ENCODE measurements around the gene FKBP1B.
"Not testable (repeated sequence)": the region's sequence is repeated elsewhere in the genome, so short reads cannot be mapped to it uniquely, and the experiment has no call there.

FKBP1B gene

DNA sequence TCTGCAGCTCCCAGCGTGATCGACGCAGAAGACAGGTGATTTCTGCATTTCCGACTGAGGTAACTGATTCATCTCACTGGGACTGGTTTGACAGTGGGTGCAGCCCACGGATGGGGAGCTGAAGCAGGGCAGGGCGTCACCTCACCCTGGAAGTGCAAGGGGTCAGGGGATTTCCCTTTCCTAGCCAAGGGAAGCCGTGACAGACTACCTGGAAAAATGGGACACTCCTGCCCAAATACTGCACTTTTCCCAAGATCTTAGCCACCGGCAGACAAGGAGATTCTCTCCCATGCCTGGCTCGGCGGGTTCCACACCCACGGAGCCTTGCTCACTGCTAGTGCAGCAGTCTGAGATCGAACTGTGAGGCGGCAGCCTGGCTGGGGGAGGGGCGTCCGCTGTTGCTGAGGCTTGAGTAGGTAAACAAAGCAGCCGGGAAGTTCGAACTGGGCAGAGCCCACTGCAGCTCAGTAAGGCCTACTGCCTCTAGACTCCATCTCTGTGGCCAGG lies 45.7 kb downstream of the FKBP1B start:
- in situ Hi-C loops (cut with HindIII; ENCODE audit: low sequenced_read_pairs), result not testable (repeated sequence)

GRCh38 chr2:24100732-24101131 lies 51.2 kb downstream of the FKBP1B start:
- in situ Hi-C loops (cut with HindIII; ENCODE audit: low sequenced_read_pairs), result not testable (repeated sequence)

- in situ Hi-C loops (cut with HindIII; ENCODE audit: low sequenced_read_pairs), result no loop called here
Measured at GRCh38 chr2:24101992-24102391, 52.5 kb downstream of the FKBP1B start.

- in situ Hi-C loops (cut with HindIII; ENCODE audit: low sequenced_read_pairs), result no loop called here
Measured at GRCh38 chr2:24102677-24103076, 53.1 kb downstream of the FKBP1B start.

GRCh38 chr2:24104110-24104650 lies 54.6 kb downstream of the FKBP1B start:
- in situ Hi-C loops (cut with HindIII; ENCODE audit: low sequenced_read_pairs), result no loop called here

- in situ Hi-C loops (cut with HindIII; ENCODE audit: low sequenced_read_pairs), result no loop called here
Measured at GRCh38 chr2:24104906-24105305, 55.4 kb downstream of the FKBP1B start.

- in situ Hi-C loops (cut with HindIII; ENCODE audit: low sequenced_read_pairs), result no loop called here
Measured at GRCh38 chr2:24105816-24106215, 56.3 kb downstream of the FKBP1B start.

DNA sequence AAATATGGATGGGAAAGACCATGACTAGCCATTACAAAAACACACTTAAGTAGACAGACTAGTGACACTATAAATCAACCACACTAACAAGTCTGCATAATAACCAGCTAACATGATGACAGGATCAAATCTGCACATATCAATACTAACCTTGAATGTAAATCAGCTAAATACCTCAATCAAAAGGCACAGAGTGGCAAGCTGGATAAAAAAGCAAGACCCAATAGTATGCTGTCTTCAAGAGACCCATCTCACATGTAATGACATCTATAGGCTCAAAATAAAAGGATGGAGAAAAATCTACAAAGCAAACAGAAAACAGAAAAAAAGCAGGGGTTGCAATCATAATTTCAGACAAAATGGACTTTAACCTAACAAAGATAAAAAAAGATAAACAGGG lies 57.2 kb downstream of the FKBP1B start:
- in situ Hi-C loops (cut with HindIII; ENCODE audit: low sequenced_read_pairs), result no loop called here

DNA sequence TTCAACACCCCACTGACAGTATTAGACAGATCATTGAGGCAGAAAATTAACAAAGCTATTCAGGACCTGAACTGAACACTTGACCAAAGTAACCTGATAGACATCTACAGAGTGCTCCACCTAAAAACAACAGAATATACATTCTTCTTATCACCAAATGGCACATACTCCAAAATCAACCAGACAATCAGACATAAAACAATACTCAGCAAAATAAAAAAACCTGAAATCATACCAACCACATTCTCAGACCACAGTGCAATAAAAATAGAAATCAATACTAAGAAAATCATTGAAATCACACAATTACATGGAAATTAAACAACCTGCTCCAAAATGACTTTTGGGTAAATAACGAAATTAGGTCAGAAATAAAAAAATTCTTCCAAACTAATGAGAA lies 57.8 kb downstream of the FKBP1B start:
- in situ Hi-C loops (cut with HindIII; ENCODE audit: low sequenced_read_pairs), result no loop called here

- in situ Hi-C loops (cut with HindIII; ENCODE audit: low sequenced_read_pairs), result not testable (repeated sequence)
Measured at GRCh38 chr2:24109431-24109830, 59.9 kb downstream of the FKBP1B start.

DNA sequence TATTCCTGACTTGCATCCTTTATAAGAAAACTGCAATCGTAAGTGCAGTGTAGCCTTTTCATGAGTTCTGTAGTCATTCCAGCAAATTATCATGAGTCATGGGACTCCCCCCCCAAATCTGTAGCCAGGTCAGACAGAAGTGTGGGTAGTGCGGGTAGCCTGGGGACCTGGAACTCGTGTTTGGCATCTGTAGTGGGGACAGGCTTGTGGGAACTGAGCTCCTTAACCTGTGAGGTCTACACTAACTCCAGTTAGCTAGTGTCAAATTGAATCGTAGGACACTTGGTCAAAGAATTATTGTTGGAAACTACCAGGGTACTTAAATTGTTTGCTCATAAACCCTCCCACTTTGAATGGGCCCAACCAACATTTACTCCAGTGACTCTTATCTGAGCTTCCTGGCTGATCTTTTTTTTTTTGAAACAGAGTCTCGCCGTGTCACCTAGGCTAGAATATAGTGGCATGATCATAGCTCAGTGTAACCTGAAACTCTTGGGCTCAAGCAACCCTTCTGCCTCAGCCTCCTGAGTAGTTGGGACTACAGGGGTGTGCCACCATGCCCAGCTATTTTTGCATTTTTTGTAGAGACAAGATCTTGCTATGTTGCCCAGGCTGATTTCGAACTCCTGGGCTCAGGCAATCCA lies 61.2 kb downstream of the FKBP1B start:
- in situ Hi-C loops (cut with HindIII; ENCODE audit: low sequenced_read_pairs), result no loop called here

- in situ Hi-C loops (cut with HindIII; ENCODE audit: low sequenced_read_pairs), result no loop called here
Measured at GRCh38 chr2:24111407-24111901, 61.9 kb downstream of the FKBP1B start.
